RKO (cell line): ENCODE data around the gene LARP1.
"Not testable (repeated sequence)": the region's sequence is repeated elsewhere in the genome, so short reads cannot be mapped to it uniquely, and the experiment has no call there.

Experiments
- DNase-seq: peaks from one replicate; pipeline ENCODE4 v3.0.0-alpha.2; 2016; ENCODE audit warnings: low spot score

LARP1 gene

DNA sequence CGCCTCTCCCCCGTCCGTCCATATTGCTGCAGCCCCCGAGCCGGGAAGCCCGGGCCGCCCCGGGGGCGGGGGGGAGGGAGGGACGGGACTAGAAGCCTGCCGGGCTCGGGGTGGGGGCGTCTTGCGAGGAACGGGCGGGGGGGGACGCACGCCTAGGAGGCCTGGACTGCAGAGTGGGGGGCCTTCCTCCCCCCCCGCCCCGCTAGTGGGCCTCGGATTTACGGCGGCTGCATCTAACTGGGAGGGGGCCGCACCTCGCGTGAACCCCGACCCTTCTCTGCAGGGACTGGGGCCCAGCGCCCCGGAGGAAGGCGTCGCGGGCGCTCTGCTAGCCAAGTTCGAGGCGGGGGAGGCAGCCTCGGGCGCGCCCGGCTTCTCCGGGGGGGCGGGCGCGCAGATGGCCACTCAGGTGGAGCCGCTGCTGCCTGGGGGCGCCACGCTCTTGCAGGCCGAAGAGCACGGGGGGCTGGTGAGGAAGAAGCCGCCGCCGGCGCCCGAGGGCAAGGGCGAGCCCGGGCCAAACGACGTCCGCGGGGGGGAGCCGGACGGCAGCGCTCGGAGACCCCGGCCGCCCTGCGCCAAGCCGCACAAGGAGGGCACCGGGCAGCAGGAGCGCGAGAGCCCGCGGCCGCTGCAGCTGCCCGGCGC is at the start of gene LARP1:
Gene LARP1, plus strand, starts transcription at position 17 of the 648 bp plus-strand sequence. Its CDS starts 381 bp downstream, at position 398.
- peak; percentile 46 for DNase-seq

DNA sequence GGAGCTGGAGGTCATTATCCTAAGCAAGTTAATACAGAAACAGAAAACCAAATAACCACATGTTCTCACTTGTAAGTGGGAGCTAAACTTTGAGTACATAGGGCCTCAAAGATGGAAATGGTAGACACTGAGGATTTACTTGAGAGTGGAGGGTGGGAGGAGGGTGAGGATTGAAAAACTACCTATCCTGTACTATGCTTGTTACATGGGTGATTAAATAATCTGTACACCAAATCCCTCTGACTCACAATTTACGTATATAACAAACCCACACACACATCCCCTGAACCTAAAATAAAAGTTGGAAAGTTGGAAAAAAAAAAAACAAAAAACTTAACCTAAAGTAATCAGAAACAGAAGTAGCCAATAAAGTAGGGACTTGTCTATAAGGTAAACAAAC is 48.8 kb upstream of the LARP1 start:
- DNase-seq, result no peak

DNA sequence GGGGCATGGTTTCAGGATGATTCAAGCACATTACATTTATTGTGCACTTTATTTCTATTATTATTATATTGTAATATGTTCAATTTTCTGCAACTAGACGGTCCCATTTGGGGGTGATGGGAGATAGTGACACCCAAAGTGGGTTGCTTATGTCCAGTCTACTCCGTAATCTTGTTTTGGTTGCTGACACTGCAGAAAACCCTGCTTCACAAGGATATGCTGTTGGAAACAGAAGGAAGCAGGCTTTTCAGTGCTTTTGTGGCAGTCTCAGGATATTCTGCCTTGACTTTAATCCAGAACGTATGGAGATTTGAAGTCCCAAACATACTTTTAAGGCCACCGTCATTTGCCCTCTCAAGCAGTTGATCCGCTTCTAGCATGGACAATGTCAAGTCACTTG is 47.5 kb upstream of the LARP1 start:
- no peak for DNase-seq

DNA sequence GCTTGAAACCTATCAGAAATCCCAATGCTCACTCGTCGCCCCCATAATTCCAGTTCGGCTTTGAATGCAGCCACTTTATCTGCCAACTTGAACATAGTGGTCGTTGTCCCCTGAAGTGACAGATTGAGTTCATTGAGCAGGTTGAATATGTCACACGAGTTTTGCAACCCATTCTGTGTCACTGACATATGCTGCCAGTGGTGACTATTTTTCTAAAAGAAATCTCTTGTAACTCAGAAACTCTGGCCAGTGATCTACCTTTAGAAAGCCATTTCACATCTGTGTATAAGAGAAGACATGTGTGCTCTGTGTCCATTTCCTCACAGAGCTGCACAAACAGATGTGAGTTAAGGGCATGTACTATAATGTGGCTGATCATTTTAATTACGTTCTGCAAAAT is 47.0 kb upstream of the LARP1 start:
- DNase-seq, result no peak

DNA sequence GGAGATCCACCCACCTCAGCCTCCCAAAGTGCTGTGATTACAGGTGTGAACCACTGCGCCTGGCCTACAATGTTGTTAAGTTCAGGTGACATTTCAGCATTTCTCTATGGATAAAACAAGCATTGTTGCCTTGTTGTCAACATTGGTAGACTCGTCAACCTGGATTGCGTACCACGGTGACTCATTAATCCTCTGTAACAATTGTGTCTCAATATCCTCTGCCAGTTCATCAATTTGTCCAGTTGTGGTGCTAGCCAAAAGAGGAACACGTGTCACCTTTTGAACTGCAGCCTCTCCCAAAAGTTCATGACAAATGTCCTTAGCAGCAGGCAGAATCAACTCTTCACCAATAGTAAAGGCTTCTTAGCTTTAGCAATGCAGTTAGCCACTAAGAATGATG is 46.3 kb upstream of the LARP1 start:
- DNase-seq, result no peak

DNA sequence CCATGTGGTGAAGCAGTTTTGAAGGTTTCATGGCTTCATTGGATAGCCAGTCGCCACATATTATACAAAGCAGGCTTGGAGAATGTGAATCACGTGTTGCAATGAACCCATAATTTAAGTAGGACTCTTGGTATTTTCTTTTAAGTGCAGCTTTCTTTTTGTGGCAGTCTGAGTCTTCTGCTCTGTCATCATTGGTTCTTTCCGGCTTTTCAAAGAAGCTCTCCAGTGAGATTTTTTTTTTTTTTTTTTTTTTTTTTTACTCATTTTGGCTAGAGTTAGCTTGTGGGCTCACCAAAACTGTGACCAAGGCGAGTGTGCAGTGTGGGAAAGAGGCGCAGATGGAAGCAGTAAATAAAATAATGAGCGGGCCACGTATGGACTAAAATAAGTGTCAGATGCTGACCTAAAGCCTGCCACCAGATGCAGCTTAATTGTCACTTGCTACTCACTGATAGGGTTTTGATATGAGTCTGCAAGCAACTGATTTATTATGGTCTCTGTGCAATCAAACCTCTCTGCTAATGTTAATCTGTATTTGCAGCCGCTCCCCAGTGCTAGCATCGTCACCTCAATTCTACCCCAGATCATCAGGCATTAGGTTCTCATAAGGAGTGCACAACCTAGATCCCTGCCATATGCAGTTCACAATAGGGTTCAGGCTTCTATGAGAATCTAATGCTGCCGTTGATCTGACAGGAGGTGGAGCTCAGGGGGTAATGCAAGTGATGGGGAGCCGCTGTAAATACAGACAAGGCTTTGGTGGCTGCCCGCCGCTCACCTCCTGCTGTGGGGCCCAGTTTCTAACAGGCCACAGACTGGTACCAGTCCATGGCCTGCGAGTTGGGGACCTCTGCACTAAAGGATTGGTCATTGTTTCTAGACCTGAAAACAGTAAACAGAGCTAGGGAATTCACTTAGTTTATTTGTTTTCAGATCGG is 45.5 kb upstream of the LARP1 start:
- no peak for DNase-seq

DNA sequence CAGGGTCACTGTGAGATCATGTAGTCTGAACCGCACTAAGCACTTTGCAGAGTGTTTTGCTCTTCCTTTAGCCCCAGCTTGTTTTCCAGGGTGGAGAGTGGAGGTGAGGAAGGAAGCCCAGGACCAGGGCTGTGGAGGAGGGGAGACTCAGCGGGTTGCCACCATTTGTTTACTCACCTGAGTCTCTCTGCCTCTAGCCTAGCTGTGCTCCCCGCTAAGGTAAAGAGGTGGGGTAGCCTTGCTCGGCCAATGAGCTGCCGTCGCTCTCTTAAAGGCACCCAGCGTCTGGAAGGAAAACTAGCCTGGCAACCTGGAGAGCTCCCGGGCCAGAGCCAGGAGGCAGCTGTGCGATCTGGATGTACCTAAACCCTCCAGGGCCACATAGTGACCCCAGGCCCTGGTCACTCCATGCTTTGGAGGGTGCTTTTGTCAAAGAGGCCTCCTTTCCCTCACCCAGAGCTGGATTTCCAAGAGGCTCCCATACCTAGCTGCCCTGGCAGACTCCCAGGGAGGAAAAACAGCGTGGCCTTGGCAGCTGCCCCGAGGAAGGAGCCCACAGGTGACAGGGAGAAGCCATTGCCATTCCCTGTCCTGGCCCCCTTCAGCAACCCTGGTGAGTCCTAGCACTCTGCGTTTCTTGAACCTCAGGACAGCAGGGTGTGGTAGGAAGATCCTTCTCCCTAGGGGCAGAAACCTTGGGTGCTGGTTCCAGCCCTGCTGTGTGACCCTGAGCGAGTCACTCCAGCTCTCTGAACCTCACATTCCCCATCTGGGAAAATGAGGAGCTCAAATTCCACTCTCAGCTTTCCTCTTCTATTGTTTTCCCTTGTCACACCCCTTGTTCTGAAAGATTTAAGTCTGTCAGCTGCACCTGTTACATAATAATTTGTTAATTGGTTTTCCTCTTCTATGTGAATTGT is 42.4 kb upstream of the LARP1 start:
- DNase-seq, result no peak

DNA sequence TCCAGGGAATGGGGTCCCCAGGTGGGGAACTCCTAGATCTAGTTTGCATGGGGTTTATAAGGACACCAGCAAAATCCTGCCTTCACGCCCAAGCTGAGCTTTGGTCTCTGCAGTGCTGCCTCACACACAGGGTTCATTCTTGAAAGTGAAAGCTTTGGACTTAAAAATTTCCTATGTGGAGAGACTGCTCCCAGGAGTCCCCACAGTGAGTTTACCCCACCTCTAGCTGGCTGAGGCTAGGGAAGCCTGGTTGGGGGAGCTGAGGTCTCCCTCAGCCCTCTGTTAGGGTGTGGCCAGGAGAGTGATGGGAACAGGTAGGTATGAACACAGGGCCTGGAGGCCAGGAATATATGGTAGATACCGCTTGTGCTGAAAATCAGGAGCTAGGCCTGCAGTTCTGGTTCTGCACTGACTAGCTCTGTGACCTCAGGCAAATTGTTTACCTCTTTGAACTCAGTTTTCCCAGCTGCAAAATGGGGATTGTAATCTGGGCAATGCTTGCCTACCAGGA is 41.5 kb upstream of the LARP1 start:
- DNase-seq, result no peak

DNA sequence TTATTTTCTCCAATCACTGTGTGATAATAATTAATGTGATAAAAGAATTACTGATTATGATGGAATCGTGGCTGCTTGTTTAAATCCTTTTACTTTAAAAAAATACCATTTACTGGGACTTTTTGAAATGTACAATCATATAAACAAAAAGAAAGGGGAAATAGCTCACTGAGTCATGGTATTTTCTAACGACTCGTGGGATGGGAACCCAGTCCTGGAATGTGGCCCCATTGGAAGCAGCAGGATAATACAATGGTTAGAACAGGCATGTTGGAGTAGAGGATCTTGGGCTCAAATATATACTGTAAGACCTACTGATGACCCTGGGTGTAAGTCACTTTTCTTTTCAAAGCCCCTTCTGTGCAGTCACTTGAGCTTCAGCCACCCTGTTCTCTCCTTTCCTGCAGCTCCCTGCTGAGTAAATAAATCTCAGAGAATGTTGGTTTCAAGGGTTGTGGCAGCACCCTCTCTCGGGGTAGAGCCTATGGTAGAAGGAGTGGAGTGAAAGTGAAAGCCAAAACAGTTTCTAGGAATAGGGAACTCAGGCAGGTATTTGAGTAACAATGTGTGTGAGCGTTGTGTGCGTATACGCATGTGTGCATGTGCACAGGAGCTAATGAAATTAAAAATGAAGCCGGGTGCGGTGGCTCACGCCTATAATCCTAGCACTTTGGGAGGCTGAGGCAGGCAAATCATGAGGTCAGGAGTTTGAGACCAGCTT is 40.8 kb upstream of the LARP1 start:
- DNase-seq, result no peak

DNA sequence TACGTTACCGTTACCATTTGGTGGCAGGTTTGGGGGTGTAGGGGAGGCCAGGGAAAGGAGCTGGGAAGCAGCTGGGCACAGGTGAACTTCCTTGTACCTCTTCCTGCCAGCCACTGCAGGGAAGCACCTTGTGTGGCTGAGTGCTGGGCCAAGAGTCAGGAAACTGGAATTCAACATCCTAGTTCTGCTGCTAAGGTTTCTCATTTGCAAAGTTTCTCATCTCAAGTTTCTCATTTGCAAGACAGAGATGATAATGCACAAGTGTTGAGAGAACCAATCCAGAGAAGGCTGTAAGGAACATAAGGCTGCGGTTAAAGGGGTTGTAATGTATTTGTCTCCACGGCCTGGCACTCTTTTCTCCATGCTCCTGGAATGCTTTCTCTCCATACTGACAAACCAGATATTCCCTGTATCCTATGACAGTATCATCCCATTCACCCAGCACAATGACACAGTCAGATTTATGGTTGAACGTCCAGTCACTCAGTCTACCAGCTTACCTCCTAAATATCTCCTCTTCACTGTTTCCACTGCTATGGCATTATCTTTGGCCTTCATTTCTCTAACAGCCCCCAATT is 33.6 kb upstream of the LARP1 start:
- DNase-seq, result no peak

DNA sequence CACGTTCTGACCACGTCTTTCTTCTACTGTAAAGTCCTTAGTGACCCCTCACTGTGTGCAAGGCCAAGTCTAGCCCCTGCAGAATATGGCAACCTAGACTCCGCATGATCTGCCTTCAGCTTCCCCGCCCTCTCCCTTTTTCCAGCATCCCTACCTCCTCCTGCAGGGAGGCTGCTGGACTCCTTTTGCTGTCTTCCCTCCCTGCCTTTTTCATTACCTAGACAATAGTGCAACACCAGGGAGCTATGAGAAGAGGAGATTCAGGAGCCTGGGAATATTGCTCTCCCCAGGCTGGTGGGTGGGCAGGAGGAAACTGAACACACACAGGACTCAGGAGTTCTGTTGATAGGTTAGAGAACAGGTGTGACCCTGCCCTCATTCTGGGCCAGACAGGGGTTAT is 33.1 kb upstream of the LARP1 start:
- DNase-seq, result no peak

DNA sequence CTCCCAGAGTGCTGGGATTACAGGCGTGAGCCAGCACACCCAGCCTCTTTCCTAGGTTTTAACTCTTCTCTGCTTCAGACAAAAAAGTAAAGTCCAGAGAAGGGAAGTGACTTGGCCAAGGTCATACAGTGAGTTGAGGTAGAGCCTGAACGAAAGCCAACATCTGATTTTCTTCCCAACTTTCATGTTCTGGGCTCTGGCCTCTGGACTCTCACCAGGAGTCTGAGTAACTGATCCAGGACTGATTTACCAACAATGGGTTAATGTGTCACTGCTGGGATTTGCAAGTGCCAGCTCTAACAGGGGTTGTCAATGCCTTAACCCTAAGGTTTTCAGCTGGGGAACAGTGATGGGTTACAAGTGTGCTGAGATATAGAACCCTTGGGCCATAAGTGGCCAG is 32.2 kb upstream of the LARP1 start:
- no peak for DNase-seq

DNA sequence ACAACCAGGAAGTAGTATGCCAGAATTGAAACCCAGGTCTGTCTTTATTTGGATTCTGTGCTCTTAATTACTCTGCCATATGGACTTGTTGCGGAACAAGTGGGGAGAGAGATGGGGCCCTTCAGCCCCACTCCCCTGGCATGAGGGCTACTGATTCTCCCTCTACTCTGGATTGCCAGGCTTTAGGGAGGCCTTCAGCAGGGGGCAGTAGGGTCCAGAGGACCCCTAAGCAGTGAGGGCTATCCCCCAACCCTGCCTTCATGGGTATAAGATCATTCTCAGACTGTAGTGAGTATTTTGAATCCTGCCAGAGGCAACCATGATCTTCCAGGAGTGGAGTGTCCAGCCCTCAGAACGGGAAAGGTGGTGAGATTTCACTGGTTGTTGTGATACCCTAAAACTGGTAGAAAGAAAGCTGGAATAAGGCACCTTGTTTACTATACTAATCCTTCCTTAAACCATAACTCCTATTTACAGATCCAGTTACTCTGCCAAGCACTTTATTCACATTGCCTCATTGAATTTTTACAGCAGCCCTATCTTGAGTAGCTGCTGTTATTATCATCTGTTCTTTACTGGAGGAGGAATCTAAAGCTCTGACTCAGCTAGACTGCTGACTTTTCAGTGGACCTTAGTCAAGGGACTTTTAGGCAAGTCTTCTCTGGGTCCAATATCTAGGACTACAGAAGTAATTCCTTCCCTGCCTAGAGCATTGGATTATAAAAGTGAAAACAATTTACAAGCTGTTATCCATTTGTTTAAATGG is 31.3 kb upstream of the LARP1 start:
- DNase-seq, result no peak

DNA sequence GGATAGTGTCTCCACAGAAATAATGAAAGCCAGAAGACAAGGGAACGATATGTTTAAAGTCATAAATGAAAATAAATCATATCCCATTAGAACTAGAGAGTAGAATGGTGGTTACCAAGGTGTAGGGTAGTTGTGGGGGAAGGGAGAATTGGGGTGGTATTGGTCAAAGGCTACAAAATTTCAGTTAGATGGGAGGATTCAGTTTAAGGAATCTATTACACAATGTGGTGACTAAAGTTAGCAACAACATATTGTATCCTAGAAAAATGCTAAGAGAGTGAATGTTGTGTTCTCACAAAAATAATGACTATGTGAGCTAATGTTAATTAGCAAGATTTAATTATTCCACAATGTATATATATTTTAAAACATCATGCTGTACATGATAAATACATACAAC is 27.8 kb upstream of the LARP1 start:
- DNase-seq, result no peak

DNA sequence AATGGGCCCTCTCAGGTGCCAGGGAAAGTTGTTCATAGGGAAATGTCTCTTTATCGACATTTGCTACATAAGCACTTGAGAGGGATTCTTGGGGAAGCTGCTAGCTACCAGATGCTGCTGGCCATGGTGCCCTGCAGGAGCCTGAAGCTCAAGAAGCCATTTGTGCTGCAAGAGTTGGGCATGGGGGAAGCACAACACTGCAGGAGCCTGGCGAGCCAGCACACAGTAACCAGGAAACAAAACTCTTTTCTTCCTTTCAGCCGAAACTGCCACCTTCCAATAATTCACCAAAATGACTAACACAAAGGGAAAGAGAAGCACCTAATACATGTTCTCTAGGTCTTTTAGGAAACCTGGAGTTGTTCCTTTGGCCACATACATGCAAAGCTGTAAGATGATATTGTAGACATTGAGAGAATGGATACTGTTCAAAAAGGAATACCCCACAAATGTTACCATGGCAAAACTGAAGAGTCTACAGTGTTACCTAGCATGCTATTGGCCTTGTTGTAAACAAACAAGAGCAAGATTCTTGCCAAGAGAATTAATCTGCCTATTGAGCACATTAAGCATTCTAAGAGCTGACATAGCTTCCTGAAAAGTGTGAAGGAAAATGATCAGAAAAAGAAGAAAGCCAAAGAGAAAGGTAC is 26.1 kb upstream of the LARP1 start:
- DNase-seq, result no peak

DNA sequence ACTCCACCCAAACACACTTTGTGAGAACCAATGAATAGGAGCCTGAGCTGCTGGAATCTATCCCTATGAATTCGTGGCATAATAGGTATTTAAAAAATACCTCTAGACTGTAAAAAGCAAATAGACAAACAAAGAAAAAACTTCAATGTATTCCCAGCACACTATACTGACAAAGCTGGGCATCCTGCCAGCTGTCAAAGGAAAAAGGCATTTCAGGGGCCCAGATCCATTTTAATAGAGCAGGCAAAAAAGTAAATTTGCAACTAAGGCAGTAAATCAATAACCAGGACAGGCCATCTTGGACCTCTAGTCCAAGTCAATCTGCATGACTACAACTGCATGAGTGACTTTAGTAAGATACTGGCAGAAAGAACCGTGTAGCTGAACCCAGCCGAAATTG is 25.6 kb upstream of the LARP1 start:
- DNase-seq, result no peak

DNA sequence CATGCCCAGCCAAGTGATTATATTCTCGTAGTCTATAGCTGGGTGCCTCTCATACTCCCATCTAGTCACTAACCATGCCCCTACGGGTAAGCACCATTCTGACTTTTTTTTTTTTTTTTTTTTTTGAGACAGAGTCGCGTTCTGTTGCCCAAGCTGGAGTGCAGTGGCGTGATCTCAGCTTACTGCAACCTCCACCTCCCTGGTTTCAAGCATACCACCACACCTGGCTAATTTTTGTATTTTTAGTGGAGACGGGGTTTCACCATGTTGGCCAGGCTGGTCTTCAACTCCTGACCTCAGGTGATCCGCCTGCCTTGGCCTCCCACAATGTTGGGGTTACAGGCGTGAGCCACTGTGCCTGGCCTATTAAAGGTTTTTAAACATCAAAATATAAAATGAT is 24.4 kb upstream of the LARP1 start:
- not testable (repeated sequence) for DNase-seq

DNA sequence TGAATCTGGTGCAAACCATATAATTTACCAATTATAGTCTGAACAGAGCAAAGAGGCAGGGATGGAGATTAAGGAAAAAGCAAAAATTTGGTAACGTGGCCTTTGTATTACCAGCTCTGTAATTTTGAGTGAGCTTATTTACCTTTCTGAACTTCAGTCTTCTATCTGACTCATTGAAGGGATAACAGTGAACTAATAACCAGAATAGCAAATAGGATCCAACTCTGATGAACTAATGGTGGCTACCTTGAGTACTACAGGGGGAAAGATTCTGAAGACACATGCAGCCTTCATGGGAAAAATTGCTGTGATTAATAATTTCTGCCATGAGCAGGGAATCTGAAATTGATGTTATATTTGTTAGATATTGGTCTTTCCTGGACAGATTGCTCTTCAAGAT is 23.0 kb upstream of the LARP1 start:
- peak; percentile 18 for DNase-seq

DNA sequence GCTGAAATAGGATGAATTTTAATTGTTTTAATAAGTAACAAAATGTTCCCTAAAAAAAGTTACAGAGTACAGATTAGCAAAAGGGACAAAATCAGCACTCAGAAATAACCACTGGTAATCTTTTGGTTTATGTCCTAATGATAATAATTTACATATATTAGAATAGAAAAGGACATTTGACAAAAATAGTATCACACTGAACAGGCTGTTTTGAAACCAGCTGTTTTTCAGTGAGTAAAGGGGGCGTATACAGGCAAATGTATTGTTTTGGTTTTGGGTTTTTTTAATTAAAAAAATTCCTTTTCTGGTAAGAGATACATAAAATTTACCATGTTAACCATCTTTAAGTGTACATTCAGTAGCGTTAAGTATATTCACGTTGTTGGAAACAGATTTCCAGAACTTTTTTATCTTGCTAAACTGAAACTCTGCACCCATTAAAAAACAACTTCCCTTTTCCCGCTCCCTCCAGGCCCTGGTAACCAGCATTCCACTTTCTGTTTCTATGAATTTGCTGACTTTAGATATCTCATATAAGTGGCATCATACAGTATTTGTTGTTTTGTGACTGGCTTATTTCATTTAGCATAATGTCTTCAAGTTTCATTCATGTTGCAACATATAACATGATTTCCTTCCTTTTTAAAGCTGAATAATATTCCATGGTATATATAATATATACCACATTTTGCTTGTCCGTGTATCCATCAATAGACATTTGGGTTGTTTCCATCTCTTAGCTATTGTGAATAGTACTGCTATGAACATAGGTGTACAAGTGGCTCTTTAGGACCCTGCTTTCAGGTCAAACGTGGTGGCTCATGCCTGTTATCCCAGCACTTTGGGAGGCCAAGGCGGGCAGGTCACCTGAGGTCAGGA is 20.6 kb upstream of the LARP1 start:
- no peak for DNase-seq
